ENCODE results near the gene RBP3.

RBP3 gene

DNA sequence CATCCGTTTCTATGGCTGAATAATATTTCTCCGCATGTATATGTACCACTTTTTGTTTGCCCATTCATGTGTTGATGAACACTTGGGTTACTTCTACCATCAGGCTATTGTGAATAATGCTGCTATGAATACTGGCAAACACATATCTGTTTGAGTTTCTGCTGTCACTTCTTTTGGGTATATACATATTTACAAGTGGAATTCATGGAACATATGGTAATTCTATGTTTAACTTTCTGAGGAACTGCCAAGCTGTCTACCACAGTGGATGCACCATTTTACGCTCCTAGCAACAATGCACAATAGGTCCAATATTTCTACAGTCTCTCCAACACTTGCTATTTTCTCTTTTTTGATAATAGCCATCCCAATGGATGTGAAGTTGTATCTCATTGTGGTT lies 41.5 kb downstream of the RBP3 start:
- in situ Hi-C loops (cut with HindIII; ENCODE audit: low sequenced_read_pairs) = no loop called here

DNA sequence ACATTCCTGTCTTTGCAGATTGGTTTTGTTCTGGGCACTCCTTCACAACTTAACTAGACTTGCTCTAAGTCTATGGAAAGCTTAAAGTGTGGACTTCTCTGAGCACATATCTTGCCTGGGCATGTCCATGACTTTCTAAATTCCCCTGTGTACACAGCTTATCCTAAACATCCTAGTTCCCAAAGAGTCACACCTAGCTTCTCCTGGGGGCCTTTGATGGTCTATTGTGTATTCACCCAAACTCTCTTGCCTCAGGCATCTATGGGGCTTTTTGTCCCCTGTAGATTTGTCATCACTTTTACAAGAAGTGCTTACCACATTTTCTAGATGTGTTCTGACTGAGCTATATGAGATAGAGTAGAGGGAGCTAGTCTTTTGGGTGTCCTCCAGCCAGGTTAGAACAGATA lies 48.2 kb downstream of the RBP3 start:
- in situ Hi-C loops (cut with HindIII; ENCODE audit: low sequenced_read_pairs) = no loop called here

DNA sequence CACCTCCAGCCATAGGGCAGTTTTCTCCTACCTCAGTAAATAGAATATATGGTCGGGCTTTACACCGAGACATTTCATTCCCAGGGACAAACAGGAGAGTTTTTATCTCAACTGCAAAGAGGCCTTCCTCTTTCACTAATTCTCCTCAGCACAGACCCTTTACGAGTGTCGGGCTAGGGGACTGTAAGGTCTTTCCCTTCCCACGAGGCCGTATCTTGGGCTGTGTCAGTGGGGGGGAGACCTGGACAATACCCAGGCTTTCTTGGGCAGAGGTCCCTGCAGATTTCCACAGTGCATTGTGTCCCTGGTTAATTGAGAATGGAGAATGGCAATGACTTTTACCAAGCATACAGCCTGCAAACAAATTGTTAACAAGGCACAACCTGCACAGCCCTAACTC lies 49.1 kb downstream of the RBP3 start:
- in situ Hi-C loops (cut with HindIII; ENCODE audit: low sequenced_read_pairs) = no loop called here

DNA sequence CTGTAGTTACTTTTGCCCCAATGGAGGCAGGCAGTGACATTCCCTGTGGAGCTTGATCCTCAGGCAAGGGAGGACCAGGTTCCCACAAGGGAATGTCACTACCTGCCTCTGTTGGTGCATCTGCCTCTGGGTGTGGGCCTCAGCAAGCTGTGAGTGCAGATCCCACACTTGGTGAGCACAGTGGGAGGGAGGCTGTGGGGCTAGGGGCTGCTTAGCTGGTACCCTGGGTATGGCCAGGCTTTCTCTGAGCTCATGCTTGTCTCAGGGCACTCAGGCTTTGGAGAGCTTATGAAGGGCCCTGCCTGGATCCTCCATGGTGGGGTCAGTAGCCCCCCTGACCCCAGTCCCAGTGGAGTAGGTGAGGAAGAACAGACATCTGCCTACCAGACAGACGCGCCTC lies 52.1 kb downstream of the RBP3 start:
- in situ Hi-C loops (cut with HindIII; ENCODE audit: low sequenced_read_pairs) = no loop called here

DNA sequence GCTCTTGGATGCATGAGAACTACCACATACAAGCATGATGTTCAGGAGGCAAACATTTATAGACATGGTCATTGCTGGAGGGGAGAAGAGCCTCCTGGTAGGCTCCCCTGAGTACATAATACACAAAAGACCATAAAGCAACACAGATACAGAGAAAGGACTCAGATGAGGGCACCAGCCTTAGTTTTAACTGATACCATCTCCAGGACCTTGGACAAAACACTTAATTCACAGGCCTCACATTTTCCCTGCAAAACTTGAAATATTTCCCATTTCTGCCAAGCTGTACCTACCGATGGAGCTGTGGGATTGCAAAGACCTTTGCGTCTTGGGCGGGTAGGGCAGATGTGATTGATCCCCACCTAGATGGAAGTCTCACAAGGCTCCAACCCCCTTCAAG lies 52.6 kb downstream of the RBP3 start:
- in situ Hi-C loops (cut with HindIII; ENCODE audit: low sequenced_read_pairs) = no loop called here

DNA sequence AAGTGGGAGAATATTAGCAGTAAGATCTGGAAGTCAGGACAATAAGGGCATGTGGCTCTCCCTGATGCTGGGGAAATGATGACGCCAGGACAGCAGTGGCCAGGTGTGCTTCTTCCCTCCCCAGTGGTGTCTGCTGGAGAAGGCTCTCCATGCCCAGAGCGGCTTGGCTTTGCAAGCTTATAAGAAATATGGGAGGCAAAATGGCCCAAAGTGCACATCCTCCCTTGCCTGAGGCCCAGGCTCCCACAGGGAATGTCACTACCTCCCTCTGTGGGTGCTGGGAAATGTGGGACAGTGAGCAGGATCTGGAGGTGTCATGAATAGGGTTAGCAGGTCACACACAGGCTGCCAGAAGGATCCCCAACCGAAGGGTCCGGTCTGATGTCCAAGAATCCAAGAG lies 53.0 kb downstream of the RBP3 start:
- in situ Hi-C loops (cut with HindIII; ENCODE audit: low sequenced_read_pairs) = no loop called here

DNA sequence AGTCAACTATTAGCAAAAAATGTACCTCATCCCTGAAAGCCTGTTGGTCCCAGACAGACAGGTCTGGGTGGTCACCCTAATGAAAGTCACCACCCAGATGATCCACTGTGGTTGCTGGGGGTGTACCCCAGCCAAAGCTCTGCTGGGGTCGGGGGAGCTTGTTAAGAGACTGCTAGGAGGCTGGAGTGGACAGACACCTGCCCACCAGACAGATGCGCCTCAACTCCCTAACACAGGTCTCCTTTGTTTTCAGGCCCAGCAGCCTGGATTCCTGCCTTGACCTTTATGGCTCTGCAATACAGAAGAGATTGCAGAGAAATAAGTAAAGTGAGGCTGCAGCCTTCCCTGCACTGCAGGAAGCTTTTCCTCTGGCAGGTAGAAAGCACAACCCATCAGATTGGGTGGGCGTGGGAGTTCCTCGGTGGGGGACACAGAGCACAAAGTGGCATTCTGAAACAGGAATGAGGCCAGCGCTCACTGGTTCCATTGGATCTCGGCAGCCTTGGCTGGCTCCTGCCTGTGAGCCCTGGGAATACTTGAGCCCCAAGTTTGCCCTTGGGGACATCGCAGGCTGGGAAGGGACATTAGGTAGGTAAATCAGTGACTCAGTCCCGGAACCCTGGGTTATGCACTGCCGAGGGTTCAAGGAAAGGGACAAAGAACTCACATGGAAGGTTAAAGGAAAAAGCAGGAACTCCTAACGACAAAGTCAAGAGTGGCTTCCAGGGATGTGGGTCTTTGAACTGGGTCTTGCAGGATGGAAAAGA lies 53.9 kb downstream of the RBP3 start:
- in situ Hi-C loops (cut with HindIII; ENCODE audit: low sequenced_read_pairs) = no loop called here

DNA sequence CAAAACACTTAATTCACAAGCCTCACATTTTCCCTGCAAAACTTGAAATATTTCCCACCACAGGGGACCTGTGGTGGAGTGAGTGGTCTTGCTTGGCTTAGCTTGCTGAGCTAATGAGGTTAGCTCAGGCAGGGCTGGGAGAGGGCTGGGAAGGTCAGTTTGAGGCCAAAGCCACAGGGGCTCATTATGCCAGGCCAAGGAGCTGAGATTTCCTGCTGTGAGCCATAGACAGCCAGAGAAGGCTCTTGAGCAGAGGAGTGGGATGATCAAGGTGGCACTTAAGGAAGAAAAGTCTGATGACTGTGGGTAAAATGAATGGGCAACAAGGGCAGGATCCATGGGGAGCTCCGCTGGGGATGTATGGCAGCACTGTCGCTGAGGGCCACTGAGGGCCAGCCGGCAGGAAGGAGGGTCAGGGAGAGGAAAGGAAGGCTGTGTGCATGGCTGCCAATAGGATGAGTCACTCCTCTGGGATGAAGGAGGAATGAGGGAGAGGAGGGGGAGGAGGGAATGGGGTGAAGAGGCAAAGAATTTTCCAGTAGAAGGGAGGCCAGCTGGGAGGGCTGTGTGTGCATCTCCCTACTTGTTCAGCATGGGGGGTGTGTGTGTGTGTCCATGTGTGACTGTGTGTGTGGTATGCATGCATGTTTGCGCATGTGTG lies 54.6 kb downstream of the RBP3 start:
- in situ Hi-C loops (cut with HindIII; ENCODE audit: low sequenced_read_pairs) = no loop called here

DNA sequence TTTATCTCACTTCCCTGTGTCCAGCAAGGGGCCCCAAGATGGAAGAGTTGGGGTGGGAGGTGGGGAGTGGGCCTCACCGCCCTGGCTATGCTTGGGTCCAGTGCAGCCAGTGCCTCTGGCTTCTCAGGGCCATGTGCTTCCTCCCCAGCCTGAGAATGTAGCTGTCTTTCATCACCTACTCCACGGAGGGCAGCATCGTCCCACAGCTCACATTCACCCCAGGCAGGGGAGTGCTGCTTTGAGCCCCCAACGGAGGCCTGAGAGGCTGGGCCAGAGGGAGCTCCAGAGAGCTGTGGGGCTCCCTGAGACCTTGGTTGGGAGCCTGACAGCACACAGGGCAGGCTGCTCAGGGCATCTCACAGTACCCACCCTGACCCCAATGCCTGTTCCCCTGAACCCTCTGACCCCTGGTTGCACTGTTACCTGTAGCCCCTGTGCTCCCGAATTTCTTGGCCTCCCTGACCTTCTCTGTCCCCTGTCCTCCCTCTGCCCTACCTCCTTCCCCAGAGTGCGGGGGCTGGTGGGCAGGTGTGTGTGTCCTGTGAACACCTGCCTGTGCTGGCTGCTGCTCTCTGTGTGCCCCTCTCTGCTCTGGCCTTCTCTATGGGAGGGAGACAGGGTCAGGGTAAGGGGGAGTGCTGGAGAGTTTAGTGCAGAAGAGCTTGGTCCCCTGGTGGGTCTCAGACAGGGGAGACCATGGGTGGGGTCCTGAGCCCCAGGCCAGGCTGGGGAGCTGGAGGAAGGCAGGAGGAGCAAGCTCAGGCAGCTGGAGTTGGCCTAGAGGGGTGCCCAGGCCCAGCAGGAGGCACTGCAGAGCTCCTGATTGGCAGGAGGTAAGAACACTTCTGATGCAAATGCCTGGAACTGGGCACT lies 55.5 kb downstream of the RBP3 start:
- in situ Hi-C loops (cut with HindIII; ENCODE audit: low sequenced_read_pairs) = no loop called here

DNA sequence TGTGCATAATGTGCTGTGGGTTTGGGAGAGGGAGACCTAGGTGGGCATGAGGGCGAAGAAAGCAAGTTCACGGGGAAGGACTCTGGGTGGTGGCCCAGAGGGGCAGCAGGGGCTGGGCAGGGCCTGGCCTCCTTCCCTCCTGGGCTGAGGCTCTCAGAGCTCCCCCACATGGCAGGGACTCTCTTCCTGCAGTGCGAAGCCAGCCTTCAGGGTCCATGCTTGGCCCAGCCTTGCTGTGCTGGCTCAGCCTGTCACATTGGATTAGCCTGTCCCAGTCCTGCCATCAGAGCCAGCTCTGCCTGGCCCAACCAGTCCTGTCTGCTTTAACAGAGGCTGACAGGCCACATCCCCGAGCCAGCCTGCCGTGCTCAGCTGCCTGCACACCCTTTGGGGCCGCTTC lies 56.3 kb downstream of the RBP3 start:
- in situ Hi-C loops (cut with HindIII; ENCODE audit: low sequenced_read_pairs) = no loop called here

DNA sequence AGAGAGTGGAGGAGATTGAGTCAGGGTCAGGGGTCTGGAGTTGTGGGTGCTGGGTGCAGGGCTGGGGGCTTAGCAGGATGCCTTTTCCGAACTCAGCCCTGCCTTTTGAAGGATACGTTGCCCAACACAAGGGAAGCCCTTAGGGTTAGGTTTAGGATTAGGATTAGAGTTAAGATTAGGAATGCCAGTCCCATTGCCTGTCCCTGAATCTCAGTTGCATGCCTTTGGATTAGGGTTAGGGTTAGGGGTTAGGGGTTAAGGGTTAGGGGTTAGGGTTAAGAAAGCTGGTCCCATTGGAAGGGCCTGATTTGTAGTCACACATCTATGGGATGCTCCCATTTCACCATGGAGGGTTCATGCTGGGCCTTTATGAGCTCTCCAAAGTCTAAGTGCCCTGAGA lies 56.8 kb downstream of the RBP3 start:
- in situ Hi-C loops (cut with HindIII; ENCODE audit: low sequenced_read_pairs) = no loop called here

DNA sequence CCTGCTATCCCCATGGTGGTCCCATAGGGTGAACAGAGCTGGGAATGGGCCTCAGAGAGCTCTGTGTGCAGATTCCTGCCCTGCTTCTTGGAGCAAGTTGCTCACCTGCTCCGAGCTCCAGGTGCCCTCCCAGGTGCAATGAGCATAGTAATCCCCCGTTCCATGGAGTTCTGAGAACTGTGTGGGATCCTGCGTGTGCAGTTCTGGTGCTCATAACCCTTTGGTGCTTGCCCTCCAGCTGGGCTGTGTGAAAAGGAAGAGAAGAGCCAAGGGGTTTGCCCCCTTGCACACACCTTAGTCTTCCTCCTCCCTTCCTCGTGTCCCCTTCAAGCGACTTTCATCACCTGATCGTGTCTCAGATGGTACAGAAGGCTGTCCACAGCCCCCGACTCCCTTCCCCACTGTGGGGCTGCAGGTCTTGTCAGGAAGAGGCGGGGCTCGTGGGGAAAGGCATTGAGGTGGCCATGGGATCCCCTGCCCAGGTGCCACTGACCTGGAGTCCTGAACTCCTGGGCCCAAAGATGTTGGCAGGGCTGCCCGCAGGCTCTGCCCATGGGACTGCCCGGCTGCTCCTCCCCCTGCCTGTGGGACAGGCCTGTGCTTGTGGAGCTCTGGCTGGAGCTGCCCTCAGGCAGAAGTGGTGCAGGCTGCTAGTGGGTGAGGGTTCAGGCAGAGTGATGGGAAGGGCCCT lies 57.8 kb downstream of the RBP3 start:
- in situ Hi-C loops (cut with HindIII; ENCODE audit: low sequenced_read_pairs) = no loop called here

DNA sequence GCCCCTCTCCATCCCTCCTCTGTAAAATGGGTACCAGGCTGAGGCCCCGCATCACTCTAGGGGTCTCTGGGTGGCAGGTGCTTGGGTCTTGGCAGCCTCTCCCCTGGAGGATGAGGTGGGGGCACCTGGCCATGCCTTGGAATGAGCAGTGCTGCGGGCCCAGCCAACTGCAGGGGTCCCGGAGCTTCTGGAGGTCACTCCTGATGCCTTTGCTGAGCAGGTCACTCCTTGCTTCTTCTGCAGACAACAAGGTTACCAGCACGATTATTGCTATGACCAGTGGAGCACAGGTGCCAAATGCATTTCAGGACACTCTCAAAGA lies 58.3 kb downstream of the RBP3 start:
- in situ Hi-C loops (cut with HindIII; ENCODE audit: low sequenced_read_pairs) = no loop called here

DNA sequence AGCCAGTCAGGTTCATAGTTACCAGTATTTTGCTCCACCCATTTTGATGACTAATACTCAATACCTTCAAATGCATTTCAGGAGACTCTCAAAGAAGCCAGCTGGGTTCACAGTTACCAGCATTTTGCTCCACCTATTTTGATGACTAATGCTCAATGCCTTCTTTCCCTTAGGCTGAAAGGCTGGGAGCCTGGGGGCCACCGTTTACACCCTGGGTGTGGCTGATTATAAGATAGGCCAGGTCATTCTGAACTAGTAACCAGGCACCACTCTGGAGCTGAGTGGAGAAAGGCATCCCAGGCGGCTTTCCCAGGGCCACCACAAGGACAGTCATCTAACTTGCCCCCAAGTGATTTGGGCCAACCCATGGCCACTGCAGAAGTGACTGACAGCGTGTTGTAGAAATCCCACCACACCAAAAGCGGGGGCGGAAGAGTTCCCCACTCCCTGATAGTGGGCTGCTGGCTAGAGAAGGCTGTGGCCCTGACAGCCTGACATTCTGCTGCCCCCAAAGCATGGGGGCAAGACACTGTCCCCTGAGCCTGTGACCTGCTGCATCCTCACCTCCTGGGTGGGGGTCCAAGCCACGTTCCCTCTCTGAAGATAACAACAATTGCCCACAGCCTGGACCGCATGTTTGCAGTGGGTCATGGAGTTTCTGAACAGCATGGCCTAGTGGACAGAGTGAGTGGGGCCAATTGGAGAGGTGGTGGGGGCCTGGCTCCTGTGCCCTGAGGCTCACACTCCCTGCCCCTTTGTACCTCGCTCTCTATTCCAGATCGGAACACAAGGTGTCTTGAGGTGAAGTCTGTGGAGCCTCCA lies 58.9 kb downstream of the RBP3 start:
- in situ Hi-C loops (cut with HindIII; ENCODE audit: low sequenced_read_pairs) = no loop called here

Data from DLD1 (cell line).